A549 treated with dexamethasone at 1 μM for 4 hours (cell line): ENCODE data around the gene PCDHGA10. TPM values are rescaled to one million over a fixed set of nuclear protein-coding genes. Genes with fewer than 3 reads are reported as not detected.

ENCODE experiments used
- total RNA-seq: library from RNA; stranded (reverse); fragments of 200-300 nt; extraction: Qiagen RNA extraction; gene quantifications from 5 replicates; pipeline ENCODE4 v1.2.3, GENCODE V29; 2022

PCDHGA10 gene
- total RNA-seq, 1 experiment from 2014 or later, result not detected

Other genes with a start within 250 kb of the PCDHGA10 start
- gene PCDHB7, start 240.3 kb upstream of the PCDHGA10 start, total RNA-seq, result 0.02 TPM in 1 of 5 replicates, not detected in the others
- gene PCDHB8, start 235.2 kb upstream of the PCDHGA10 start, total RNA-seq, result 0.15 to 0.41 TPM (median 0.29 TPM) in 5 replicates
- 0.05 to 0.15 TPM (median 0.09 TPM) in 5 replicates for gene PCDHB16, start 230.6 kb upstream of the PCDHGA10 start, total RNA-seq
- gene PCDHB9, start 225.8 kb upstream of the PCDHGA10 start, total RNA-seq, result 0.02 to 0.07 TPM in 2 of 5 replicates, not detected in the others
- 0.06 to 0.08 TPM (median 0.07 TPM) in 3 of 5 replicates, not detected in the others for gene PCDHB10, start 220.6 kb upstream of the PCDHGA10 start, total RNA-seq
- 0.07 to 0.08 TPM (median 0.07 TPM) in 4 of 5 replicates, not detected in the other for gene PCDHB11, start 213.4 kb upstream of the PCDHGA10 start, total RNA-seq
- 0.03 to 0.05 TPM in 2 of 5 replicates, not detected in the others for gene PCDHB12, start 204.3 kb upstream of the PCDHGA10 start, total RNA-seq
- gene PCDHB13, start 199.1 kb upstream of the PCDHGA10 start, total RNA-seq, result 0.04 to 0.09 TPM (median 0.07 TPM) in 5 replicates
- gene PCDHB14, start 189.6 kb upstream of the PCDHGA10 start, total RNA-seq, result 0.01 to 0.09 TPM (median 0.06 TPM) in 5 replicates
- gene PCDHB15, start 167.6 kb upstream of the PCDHGA10 start, total RNA-seq, result 0.05 to 0.16 TPM (median 0.05 TPM) in 5 replicates
- gene SLC25A2, start 108.9 kb upstream of the PCDHGA10 start, total RNA-seq, result not detected in 5 replicates
- gene TAF7, start 92.2 kb upstream of the PCDHGA10 start, total RNA-seq, result 61.8 to 74.9 TPM (median 70.3 TPM) in 5 replicates
- 0.22 to 0.32 TPM (median 0.26 TPM) in 5 replicates for gene PCDHGA1, start 82.5 kb upstream of the PCDHGA10 start, total RNA-seq
- 0.46 to 0.83 TPM (median 0.69 TPM) in 5 replicates for gene PCDHGA2, start 74.2 kb upstream of the PCDHGA10 start, total RNA-seq
- gene PCDHGA3, start 69.2 kb upstream of the PCDHGA10 start, total RNA-seq, result 0.02 to 0.05 TPM (median 0.03 TPM) in 4 of 5 replicates, not detected in the other
- gene PCDHGB1, start 62.9 kb upstream of the PCDHGA10 start, total RNA-seq, result 1.5 to 2.2 TPM (median 1.8 TPM) in 5 replicates
- gene PCDHGA4, start 58.0 kb upstream of the PCDHGA10 start, total RNA-seq, result 0.08 to 0.21 TPM (median 0.14 TPM) in 5 replicates
- gene PCDHGB2, start 53.0 kb upstream of the PCDHGA10 start, total RNA-seq, result 0.05 to 0.16 TPM (median 0.11 TPM) in 5 replicates
- gene PCDHGA5, start 48.8 kb upstream of the PCDHGA10 start, total RNA-seq, result 0.09 to 0.21 TPM (median 0.15 TPM) in 5 replicates
- 0.09 to 0.43 TPM (median 0.21 TPM) in 5 replicates for gene PCDHGB3, start 42.7 kb upstream of the PCDHGA10 start, total RNA-seq
- 0.12 to 0.32 TPM (median 0.29 TPM) in 5 replicates for gene PCDHGA6, start 39.1 kb upstream of the PCDHGA10 start, total RNA-seq
- gene PCDHGA7, start 30.2 kb upstream of the PCDHGA10 start, total RNA-seq, result 0.73 to 1.1 TPM (median 0.95 TPM) in 5 replicates
- gene PCDHGB4, start 25.3 kb upstream of the PCDHGA10 start, total RNA-seq, result 0.50 to 1.2 TPM (median 0.97 TPM) in 5 replicates
- 0.03 to 0.05 TPM (median 0.04 TPM) in 3 of 5 replicates, not detected in the others for gene PCDHGA8, start 20.4 kb upstream of the PCDHGA10 start, total RNA-seq
- gene PCDHGB5, start 15.0 kb upstream of the PCDHGA10 start, total RNA-seq, result 2.0 to 2.7 TPM (median 2.5 TPM) in 5 replicates
- gene PCDHGA9, start 10.2 kb upstream of the PCDHGA10 start, total RNA-seq, result 0.04 to 0.07 TPM (median 0.05 TPM) in 4 of 5 replicates, not detected in the other
- gene PCDHGB6, start 5.0 kb upstream of the PCDHGA10 start, total RNA-seq, result 0.08 to 0.15 TPM (median 0.13 TPM) in 5 replicates
- gene PCDHGB7, start 4.7 kb downstream of the PCDHGA10 start, total RNA-seq, result 0.02 to 0.11 TPM (median 0.07 TPM) in 5 replicates
- 0.02 to 0.03 TPM in 2 of 5 replicates, not detected in the others for gene PCDHGA11, start 8.1 kb downstream of the PCDHGA10 start, total RNA-seq
- gene PCDHGA12, start 17.5 kb downstream of the PCDHGA10 start, total RNA-seq, result not detected in 5 replicates
- gene PCDHGC3, start 63.0 kb downstream of the PCDHGA10 start, total RNA-seq, result 6.1 to 7.2 TPM (median 6.6 TPM) in 5 replicates
- not detected in 5 replicates for gene PCDHGC4, start 72.0 kb downstream of the PCDHGA10 start, total RNA-seq
- 0.03 TPM in 1 of 5 replicates, not detected in the others for gene PCDHGC5, start 76.1 kb downstream of the PCDHGA10 start, total RNA-seq
- 92.7 to 102 TPM (median 96.0 TPM) in 5 replicates for gene DIAPH1, start 206.0 kb downstream of the PCDHGA10 start, total RNA-seq
- 46.9 to 49.8 TPM (median 48.3 TPM) in 5 replicates for gene HDAC3, start 223.9 kb downstream of the PCDHGA10 start, total RNA-seq
- gene RELL2, start 224.0 kb downstream of the PCDHGA10 start, total RNA-seq, result 3.0 to 4.2 TPM (median 3.8 TPM) in 5 replicates
- 7.8 to 12.5 TPM (median 10.5 TPM) in 5 replicates for gene FCHSD1, start 238.4 kb downstream of the PCDHGA10 start, total RNA-seq